SKM-1 treated with dmso at 0.1 percent for 144 hours (cell line): ENCODE data around the gene CFDP1.

Experiments used
- DNase-seq: peaks from one replicate; lab custom pipeline; 2025; ENCODE audit not compliant: unreplicated experiment; lab: John Stamatoyannopoulos, UW

The CFDP1 gene

GRCh38 chr16:75415169-75415905 is 18.0 kb downstream of the CFDP1 start:
- no peak for DNase-seq

- no peak for DNase-seq
Observed at GRCh38 chr16:75413951-75414350, 19.4 kb downstream of the CFDP1 start.

- DNase-seq, result no peak
Observed at GRCh38 chr16:75406943-75407342, 26.4 kb downstream of the CFDP1 start.

- DNase-seq, result peak; percentile 10
Observed at GRCh38 chr16:75402821-75403475, 30.4 kb downstream of the CFDP1 start.

- no peak for DNase-seq
Observed at GRCh38 chr16:75402159-75402820, 31.0 kb downstream of the CFDP1 start.

- no peak for DNase-seq
Observed at GRCh38 chr16:75401691-75402090, 31.6 kb downstream of the CFDP1 start.

GRCh38 chr16:75398333-75398732 is 35.0 kb downstream of the CFDP1 start:
- no peak for DNase-seq

GRCh38 chr16:75394941-75395340 is 38.4 kb downstream of the CFDP1 start:
- no peak for DNase-seq

GRCh38 chr16:75392906-75393305 is 40.4 kb downstream of the CFDP1 start:
- no peak for DNase-seq

GRCh38 chr16:75390926-75391653 is 42.2 kb downstream of the CFDP1 start:
- no peak for DNase-seq

GRCh38 chr16:75389096-75389690 is 44.1 kb downstream of the CFDP1 start:
- no peak for DNase-seq

GRCh38 chr16:75387951-75388350 is 45.4 kb downstream of the CFDP1 start:
- no peak for DNase-seq

GRCh38 chr16:75385507-75386152 is 47.7 kb downstream of the CFDP1 start:
- peak; percentile 74 for DNase-seq

- DNase-seq, result no peak
Observed at GRCh38 chr16:75383141-75383540, 50.2 kb downstream of the CFDP1 start.

GRCh38 chr16:75382611-75383010 is 50.7 kb downstream of the CFDP1 start:
- no peak for DNase-seq

- DNase-seq, result no peak
Observed at GRCh38 chr16:75380870-75381269, 52.4 kb downstream of the CFDP1 start.

- peak; percentile 57 for DNase-seq
Observed at GRCh38 chr16:75379911-75380847, 53.1 kb downstream of the CFDP1 start.

GRCh38 chr16:75379339-75379738 is 54.0 kb downstream of the CFDP1 start:
- DNase-seq, result no peak

- no peak for DNase-seq
Observed at GRCh38 chr16:75378616-75379015, 54.7 kb downstream of the CFDP1 start.
